ENCODE measurements around the gene ESAM.

- TF ChIP-seq EZH2 (IDR thresholded peaks at IDR 0.05; ENCODE audit: borderline replicate concordance, insufficient read depth, low read length, poor library complexity, severe bottlenecking) (no peak), CTCF (IDR thresholded peaks at IDR 0.05; ENCODE audit: poor library complexity, severe bottlenecking) (peak; percentile 54), MXI1 (conservative IDR thresholded peaks at IDR 0.05; ENCODE audit: poor library complexity, severe bottlenecking) (no peak), RAD21 (conservative IDR thresholded peaks at IDR 0.05) (peak; percentile 33), REST (IDR thresholded peaks at IDR 0.05; ENCODE audit: borderline replicate concordance) (no peak), TAF1 (IDR thresholded peaks at IDR 0.05; ENCODE audit: low read depth) (no peak), POLR2AphosphoS5 (IDR thresholded peaks at IDR 0.05) (no peak), EP300 (conservative IDR thresholded peaks at IDR 0.05; ENCODE audit: poor library complexity, severe bottlenecking) (no peak), SMC3 (conservative IDR thresholded peaks at IDR 0.05; ENCODE audit: poor library complexity) (peak; percentile 21)
Measured at GRCh38 chr11:124793466-124794278, 31.6 kb upstream of the ESAM start.
